Activated CD4-positive, alpha-beta T cell treated with anti-CD3 and anti-CD28 coated beads for 4 hours (primary cell): ENCODE measurements around the gene ASPSCR1.
A peak's percentile ranks its signal among the peaks of the same experiment; 100 is the strongest.

Source experiments
- DNase-seq, 2 donors: peaks; one replicate each; pipeline ENCODE4 v3.0.0-alpha.2; 2020

ASPSCR1 gene

GRCh38 chr17:82056729-82057621 lies 79.5 kb downstream of the ASPSCR1 start:
- no peak for DNase-seq

DNA sequence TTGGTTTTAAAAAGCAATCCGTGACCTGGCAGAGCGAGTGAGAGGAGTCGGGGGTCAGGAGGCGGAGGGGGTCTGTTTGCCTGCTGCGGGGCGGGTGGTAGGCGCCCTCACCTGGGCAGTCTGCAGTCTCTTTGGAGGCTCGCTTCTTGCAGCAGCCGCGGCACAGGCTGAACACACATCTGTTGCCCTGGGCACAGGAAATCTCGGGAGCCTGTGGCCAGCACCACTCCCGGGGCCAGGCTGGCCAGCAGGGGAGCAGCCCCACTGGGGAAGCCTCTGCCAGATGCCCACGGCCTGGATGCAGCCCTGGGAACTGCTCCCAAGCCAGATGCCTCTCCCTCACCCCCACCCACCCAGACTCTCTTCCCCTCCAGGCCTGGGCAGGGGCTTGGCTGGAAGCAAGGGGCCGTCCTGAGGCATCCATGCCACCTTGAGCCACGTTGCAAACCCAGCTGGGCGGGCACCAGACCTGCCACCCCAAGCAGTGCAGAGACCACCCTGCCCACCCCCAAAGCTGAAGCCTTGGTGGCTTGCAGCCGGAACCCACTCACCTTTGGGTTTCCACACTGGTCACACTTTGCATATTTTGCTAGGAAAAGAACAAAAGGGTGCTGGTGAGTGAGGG lies 80.9 kb downstream of the ASPSCR1 start:
- no peak for DNase-seq

DNA sequence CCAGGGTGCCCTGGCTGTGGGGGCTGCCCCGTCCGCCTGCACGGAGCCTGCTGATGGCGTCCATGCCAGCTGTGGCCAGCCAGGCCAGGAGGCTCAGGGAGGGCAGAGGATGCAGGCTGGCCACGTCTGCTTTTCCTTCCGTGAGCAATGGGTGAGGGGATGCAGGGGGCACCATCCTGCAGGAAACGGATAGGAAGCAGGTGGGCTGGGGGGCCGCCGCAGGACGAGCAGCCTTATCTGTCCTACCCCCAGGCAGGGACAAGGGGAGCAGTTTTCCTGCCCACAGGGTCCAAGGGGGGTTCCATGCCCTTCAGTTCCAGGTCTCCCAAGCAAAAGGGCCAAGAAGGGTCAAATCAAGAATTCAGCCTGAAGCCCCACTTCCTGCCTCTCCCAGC lies 81.4 kb downstream of the ASPSCR1 start:
- DNase-seq: no peak

DNA sequence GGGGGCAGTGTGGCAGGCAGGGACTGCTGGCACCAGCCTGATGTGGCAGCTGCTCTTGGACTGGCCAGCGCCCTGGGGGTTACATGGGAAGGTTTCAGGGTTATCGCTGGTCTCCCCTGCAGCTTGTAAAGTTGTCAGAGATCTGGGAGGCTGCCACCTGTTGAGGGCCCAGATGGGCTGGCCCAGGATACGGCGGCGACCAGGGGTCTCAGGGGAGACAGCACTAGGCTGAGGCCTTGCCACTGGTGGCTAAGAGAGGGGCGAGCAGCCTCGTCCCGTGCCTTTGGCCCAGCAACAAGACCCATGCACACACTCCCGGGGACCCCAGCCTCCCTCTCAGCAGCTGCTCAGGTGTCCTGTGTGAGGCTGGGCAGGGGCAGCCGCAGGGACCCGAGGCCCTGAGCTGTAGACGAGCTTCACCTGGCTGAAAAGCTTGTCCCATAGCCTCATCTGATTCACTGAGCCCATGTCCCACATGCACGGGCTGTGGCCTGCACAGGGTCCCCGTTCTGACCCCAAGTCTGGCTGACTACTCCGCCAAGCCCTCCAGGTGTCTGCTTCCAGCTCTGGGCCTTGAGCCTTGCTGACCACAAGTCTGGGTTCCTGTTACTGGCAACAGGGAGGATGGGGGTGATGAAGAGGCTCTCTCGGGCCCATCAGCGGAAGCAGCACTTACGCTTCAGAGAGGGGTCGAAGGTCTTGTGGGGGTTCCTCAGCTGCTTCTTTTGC lies 82.0 kb downstream of the ASPSCR1 start:
- no peak for DNase-seq

- DNase-seq: no peak
Measured at GRCh38 chr17:82060001-82060380, 82.6 kb downstream of the ASPSCR1 start.

DNA sequence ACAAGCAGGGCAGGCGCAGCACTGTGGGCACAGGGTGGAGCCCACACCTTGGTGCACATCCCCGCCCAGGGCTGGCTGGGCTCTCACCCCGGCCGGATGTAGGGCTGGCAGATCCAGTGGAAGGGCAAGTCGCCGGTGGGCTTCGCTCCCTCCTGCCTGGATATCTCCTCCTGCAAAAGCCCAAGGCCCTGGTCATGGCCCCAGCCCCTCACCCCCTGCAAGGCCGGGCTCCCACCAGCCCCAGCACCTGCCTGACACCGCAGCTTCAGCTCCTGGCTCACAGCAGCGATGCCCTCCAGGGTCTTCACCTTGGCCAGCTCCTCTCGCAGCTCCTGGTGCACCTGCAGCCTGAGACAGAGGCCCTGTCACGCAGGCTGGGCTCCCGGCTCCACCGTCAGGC lies 83.2 kb downstream of the ASPSCR1 start:
- DNase-seq: no peak

DNA sequence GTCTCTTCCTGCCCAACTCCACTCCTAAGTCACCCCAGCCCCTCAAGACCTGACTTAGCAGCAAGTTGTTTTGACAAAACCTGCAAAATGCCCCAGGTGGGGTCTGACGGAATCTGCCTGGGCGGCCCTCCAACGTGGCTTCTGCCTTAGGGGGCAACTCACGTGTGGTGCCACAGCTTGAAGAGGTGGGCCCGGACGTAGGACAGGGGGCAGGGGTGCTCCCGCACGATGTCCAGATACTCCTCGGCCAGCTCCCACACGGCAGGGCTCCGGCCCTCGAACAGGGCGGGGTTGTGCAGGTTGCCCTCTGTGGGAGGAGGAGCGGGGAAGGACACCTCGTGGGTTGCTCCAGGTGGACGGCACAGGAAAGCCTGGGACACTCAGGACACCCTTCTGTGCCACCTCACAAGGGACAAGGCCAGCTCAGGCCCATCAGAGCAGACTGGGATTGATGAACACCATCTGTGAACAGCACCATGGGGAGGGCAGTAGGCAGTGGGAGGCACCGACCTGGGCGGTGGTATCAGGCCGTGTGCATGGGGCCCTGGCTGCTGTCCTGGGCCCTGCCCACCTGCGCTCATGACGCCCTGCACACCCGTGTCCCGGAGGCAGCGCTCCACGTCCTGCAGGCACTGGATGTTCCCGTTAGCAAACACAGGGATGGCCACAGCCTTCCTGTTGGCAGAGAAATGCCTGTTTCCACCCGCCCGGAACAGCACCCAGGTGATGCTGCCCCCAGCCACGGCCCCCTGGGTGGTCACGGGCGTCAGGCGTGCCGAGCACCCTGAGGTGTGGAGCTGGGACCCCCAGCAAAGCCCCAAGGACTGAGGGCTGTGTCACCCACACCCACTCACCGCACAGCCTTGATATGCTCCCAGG lies 83.9 kb downstream of the ASPSCR1 start:
- no peak for DNase-seq

GRCh38 chr17:82062076-82062983 lies 84.9 kb downstream of the ASPSCR1 start:
- no peak for DNase-seq

DNA sequence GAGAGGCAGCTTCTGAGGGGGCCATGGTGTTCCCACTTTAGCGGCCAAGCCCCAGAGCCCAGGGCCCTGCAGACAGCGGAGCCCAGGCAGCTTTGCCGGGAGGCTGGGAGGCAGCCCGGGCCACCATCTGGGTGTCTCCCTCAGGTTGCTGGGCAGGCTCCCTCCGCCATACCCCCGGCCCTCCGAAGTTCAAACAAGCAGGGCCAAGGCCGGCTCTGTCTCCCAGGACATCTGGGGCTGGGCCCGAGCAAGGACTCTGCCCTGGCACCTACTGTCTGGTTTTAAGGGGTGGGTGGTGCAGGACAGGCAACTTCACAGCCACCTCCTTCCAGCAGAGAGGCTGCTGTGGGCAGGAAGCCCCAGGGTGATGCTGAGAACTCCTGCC lies 85.5 kb downstream of the ASPSCR1 start:
- DNase-seq: no peak

GRCh38 chr17:82063424-82064415 lies 86.3 kb downstream of the ASPSCR1 start:
- no peak for DNase-seq

GRCh38 chr17:82064433-82065192 lies 87.2 kb downstream of the ASPSCR1 start:
- DNase-seq: no peak

- DNase-seq: peak; percentile 45 to 48
Measured at GRCh38 chr17:82065193-82065637, 87.8 kb downstream of the ASPSCR1 start.

DNA sequence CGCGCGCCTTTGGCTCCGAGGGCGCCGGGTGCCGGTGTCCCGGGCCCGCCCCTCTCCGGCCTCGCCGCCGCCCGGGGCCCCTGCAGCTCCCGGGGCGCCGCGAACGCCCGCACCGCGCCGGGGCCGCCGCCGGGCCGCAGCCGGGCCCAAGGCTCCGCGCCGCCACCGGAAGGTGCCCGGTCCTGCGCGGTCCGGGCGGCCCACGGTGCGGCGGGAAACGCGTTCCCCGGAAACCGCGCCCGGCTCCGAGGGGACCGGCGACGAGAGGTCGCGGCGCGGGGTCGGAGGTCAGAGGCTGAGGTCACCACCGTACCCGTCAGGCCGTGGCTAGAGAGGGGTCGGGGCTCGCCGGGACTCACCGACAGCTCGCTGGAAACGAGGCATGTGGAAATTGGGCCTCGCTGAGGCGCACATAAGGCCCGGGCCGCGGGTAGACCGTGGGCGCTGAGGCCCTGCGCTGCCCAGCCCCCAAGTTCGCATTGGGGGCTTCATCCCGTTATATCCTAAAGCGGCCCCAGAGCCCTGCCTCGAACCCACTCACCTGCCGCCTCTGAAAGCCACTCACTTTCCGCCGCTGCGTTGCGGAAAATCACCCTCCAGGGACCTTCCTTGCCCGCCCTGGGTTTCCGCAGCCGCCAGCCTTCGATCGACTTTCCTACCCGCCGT lies 88.3 kb downstream of the ASPSCR1 start, which contains the start of gene DUS1L:
DUS1L (minus strand) TSS at position 167 of the 666 bp plus-strand sequence. CDS start 745 bp downstream, outside the sequence.
- DNase-seq: peak; percentile 68 to 72
